ENCODE data around the gene AFAP1.

Gene AFAP1

DNA sequence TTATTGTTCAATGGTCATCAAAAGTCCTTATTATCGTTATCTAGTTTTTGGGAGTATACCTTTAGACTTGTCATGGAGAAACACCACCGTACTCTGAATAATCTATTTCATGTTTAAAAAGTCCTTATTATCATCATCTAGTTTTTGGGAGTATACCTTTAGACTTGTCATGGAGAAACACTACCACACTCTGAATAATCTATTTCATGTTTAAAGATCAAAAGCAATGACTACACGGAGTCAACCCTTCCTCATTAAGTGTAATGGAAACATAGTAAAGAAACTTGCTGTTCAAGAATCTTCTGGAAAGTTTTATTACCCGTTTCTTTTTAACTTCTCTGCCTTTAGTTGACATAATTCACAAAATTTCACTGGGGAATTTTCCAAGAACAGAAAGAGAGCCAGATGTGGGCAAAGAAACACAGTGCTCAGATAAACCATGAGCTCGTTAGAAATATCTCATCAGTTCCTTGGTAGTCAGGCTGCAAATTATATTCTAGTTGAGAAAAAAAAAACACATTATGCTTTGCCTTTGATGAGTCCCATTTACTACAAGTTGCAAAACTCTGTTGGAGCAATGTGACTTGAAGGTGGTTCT lies 158.8 kb downstream of the AFAP1 start:
- no peak for DNase-seq

DNA sequence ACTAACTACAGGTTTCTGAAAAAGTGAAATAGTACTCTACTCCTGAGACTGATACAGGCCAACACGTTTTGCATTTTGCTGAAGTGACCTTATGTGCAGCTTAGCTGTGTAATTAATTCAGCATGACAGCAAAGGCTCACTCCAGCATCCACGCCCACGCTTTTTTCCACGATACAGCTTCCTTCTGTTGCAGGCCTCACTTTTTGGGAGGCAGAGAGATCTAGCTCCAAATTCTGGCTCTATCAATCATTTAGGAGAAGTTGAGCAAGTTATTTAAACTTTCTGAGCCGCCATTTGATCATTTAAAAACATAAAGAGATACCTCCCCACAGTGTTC lies 160.3 kb downstream of the AFAP1 start:
- DNase-seq, result no peak

- no peak for DNase-seq
Observed at GRCh38 chr4:7778510-7779431, 160.9 kb downstream of the AFAP1 start.

GRCh38 chr4:7777871-7778509 lies 161.7 kb downstream of the AFAP1 start:
- no peak for DNase-seq

GRCh38 chr4:7777017-7777710 lies 162.5 kb downstream of the AFAP1 start:
- DNase-seq, result no peak

GRCh38 chr4:7775396-7775795 lies 164.3 kb downstream of the AFAP1 start:
- DNase-seq, result no peak

- DNase-seq, result no peak
Observed at GRCh38 chr4:7774301-7775294, 165.1 kb downstream of the AFAP1 start.

GRCh38 chr4:7773401-7774180 lies 166.1 kb downstream of the AFAP1 start:
- DNase-seq, result no peak

GRCh38 chr4:7772711-7773385 lies 166.8 kb downstream of the AFAP1 start:
- DNase-seq, result no peak

DNA sequence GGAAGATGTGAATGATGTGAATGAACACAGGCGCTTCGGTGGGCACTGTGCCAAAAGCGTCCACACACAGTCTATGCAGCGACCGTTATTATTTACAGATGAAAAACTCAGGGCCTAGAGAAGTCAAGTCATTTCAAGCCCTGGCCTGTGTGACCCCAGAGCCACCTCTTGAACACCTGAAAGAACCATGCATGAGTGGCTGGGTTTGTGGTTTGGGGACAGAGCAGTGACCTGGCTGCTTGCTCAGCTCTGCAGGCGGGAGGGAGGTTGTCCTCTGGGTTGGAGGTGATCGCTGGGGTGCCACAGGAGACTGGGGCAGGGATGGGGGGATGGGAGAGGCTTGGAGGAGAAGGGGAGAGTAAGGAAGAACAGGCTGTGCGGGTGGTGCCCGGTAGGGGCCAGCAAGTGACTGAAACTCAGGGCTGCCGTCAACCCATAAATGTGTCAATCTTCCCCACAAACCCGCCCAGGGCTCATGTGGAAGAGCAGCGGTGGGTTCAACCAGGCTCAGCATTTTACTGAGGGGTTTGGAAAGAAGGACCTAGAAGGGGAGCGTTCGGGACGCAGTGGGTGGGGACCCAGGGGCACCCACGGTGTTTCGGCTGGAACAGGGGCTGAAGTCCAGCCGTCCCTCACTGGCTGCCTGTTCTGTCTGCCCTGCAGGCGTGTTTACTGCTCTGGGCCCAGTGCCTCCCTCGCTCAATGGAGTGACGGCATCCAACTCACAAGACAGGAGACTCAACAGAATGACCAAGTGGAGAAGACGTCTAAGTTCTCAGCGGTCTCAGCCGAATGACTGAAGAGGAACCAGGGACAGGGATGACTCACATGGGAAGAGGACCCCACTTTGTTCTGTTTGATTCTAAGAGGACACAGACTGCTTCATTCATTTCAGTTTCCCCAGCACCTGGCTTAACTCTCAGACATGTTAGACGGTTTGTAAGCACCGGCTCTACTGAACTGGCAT lies 167.8 kb downstream of the AFAP1 start:
- no peak for DNase-seq

GRCh38 chr4:7771056-7771455 lies 168.6 kb downstream of the AFAP1 start:
- no peak for DNase-seq

DNA sequence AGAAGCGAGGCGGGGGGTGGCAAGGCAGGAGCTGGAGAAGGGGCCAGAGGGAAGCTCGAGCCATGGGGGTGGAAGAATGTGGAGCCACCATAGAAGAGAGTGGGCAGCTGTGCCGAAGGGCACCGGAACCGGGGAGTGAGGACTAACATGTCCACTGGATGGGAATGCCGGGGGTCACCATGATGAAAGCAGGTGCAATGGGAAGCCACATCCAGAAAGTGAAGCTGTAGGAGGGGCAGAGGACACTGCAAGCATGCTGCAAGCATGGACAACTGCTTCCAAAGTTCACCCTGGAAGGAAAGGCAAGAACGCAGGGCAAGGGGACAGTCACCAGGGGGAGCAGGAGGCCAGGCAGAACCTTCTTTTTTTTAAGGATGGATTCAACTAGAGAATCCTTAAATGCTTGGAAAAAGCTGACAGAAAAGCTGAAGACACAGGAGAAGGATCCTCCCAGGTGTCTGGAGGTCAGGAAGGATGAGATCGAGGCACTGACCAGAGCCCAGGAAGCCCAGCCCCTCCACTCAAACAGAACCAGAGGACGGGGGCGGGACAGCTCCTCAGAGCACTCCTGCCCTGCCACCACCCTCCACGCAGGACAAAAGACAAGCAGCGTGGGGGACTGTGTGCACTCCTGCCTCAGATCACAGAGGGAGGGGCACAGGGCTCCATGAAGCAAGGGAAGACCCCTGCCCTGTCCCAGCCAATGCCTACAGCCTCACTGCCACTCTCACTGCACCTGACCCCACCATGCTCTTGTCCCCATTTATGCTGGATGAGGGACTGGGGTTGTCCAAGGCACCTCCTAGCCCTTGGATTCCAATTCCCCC lies 169.2 kb downstream of the AFAP1 start:
- DNase-seq, result no peak

DNA sequence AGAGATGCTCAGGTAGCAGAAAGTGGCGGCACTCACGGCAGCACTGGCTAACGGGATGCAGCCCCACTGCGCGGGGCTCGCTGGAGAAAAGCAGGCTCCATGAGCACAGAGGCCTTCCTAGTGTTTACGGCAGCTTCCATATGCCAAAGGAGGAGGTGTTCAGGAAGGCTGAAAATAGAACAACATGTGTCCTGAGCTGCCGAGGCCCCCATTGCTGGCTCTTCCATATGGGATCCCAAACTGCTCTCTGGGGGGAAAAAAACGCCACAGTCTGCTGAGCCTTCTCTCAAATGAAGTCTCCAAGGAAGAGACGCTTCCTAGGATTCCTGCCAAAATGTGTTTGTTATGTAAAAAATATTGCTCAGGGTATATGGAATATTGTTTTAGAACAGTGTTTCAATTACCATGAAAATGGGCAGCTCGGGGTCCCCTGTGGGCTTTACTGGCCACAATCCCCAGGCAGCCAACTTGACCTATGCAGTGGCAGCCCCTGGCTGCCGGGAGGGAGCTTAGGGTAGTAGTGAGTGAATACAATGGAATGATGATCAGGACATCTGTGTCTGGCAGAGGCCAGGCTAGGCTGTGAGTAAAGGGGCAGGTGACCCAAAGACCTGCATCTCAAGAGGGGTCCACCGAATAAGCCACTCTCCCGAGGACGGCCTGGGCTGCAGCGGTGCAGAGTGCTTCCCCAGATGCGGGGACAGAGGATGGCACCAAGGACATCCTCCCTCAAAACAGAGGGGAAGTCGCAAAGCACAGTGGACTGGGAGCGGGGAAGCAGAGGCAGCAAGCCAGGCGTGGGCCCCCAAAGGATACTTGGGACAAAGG lies 170.1 kb downstream of the AFAP1 start:
- DNase-seq, result no peak

DNA sequence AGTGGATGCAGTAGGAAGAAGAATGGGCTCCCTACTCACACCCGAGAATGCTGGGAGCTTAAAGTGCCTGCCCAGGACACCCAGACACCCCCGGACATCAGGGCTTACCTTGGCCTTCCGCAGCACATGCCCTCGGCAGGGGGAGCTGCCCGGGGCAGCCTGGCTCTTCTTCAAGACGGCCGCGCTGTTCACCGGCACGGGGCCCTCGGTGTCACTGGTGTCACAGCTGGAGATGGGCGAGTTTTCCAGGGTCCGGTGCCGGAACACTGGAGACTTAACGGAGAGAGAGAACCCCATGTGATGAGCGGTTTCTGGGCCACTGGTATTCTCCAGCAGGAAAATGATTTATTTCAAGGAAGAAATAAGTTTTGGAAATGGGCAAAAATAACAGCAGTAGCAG lies 170.9 kb downstream of the AFAP1 start:
- DNase-seq, result no peak

DNA sequence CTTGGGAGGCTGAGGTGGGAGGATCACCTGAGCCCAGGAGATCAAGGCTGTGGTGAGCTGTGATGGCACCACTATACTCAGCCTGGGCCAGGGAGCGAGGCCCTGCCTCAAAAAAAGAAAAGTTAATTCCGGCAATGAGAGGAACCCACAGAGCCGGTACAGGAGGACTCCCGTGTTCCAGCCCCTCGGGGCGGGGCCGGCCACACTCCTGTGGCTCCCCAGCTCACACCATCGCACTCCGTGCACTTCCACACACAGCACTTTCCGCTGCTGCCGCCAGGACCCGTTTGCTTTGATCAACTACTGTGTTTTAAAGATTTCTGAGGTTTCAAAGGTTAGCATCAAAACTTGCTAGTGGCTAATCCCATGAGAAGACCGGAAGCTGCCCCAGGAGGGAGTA lies 171.7 kb downstream of the AFAP1 start:
- no peak for DNase-seq

- no peak for DNase-seq
Observed at GRCh38 chr4:7767526-7767925, 172.1 kb downstream of the AFAP1 start.

GRCh38 chr4:7766661-7767345 lies 172.9 kb downstream of the AFAP1 start:
- DNase-seq, result no peak

Data from CD4-positive, alpha-beta T cell treated with Interleukin-15 for 1 hour (primary cell).